Measurements from ENCODE around the gene HERC3.
"Not testable (repeated sequence)": the region's sequence is repeated elsewhere in the genome, so short reads cannot be mapped to it uniquely, and the experiment has no call there.

Gene HERC3

GRCh38 chr4:88609387-88609786 lies 17.1 kb downstream of the HERC3 start:
- no peak for DNase-seq (ENCODE audit: low spot score)

- not testable (repeated sequence) for DNase-seq (ENCODE audit: low spot score)
These were observed 17.5 kb downstream of the HERC3 start for GRCh38 chr4:88609794-88610193.

- no peak for DNase-seq (ENCODE audit: low spot score)
These were observed 18.5 kb downstream of the HERC3 start for GRCh38 chr4:88610771-88611170.

GRCh38 chr4:88613417-88613875 lies 21.2 kb downstream of the HERC3 start:
- no peak for DNase-seq (ENCODE audit: low spot score)

- DNase-seq (ENCODE audit: low spot score) = no peak
These were observed 21.8 kb downstream of the HERC3 start for GRCh38 chr4:88614058-88614457.

GRCh38 chr4:88616275-88617150 lies 24.2 kb downstream of the HERC3 start:
- DNase-seq (ENCODE audit: low spot score) = no peak

- DNase-seq (ENCODE audit: low spot score) = no peak
These were observed 26.7 kb downstream of the HERC3 start for GRCh38 chr4:88618782-88619485.

- no peak for DNase-seq (ENCODE audit: low spot score)
These were observed 27.7 kb downstream of the HERC3 start for GRCh38 chr4:88619971-88620370.

- DNase-seq (ENCODE audit: low spot score) = no peak
These were observed 29.6 kb downstream of the HERC3 start for GRCh38 chr4:88621763-88622327.

- peak; percentile 62 for DNase-seq (ENCODE audit: low spot score)
These were observed 30.8 kb downstream of the HERC3 start for GRCh38 chr4:88623097-88623496.

- no peak for DNase-seq (ENCODE audit: low spot score)
These were observed 36.5 kb downstream of the HERC3 start for GRCh38 chr4:88628746-88629145.

GRCh38 chr4:88629826-88630225 lies 37.5 kb downstream of the HERC3 start:
- DNase-seq (ENCODE audit: low spot score) = no peak

GRCh38 chr4:88630756-88631155 lies 38.5 kb downstream of the HERC3 start:
- DNase-seq (ENCODE audit: low spot score) = peak; percentile 73

GRCh38 chr4:88643932-88644331 lies 51.7 kb downstream of the HERC3 start:
- DNase-seq (ENCODE audit: low spot score) = no peak

GRCh38 chr4:88645994-88646393 lies 53.7 kb downstream of the HERC3 start:
- no peak for DNase-seq (ENCODE audit: low spot score)

GRCh38 chr4:88646528-88647280 lies 54.4 kb downstream of the HERC3 start:
- no peak for DNase-seq (ENCODE audit: low spot score)

- DNase-seq (ENCODE audit: low spot score) = no peak
These were observed 57.4 kb downstream of the HERC3 start for GRCh38 chr4:88649716-88650115.

- no peak for DNase-seq (ENCODE audit: low spot score)
These were observed 61.2 kb downstream of the HERC3 start for GRCh38 chr4:88653371-88653946.

GRCh38 chr4:88655226-88655625 lies 62.9 kb downstream of the HERC3 start:
- no peak for DNase-seq (ENCODE audit: low spot score)

GRCh38 chr4:88659055-88659889 lies 67.0 kb downstream of the HERC3 start:
- DNase-seq (ENCODE audit: low spot score) = peak; percentile 34

- no peak for DNase-seq (ENCODE audit: low spot score)
These were observed 67.6 kb downstream of the HERC3 start for GRCh38 chr4:88659890-88660208.
